T-cell (primary cell): Measurements from ENCODE around the gene PDHA1. TPM values are rescaled to one million over a fixed set of nuclear protein-coding genes. Genes with fewer than 3 reads are reported as not detected.
A peak's percentile ranks its signal among the peaks of the same experiment; 100 is the strongest.

Experiments
- ATAC-seq, 4 experiments: fragments of 200-7000 bp in 3 of 4; fragments of 150-1000 bp in 1 of 4; cut with Tn5 transposase; replicated peaks in 1 of 4; 1 replicate in 3 of 4; 2 replicates in 1 of 4; pipeline ENCODE4 v1.10.0; 2021; ENCODE audit warnings: moderate library complexity in 3 of 4, mild to moderate bottlenecking in 2 of 4, moderate number of reproducible peaks in 1 of 4
- CTCF ChIA-PET, 2 donors: fragments of 300-600 bp; sonication (Branson Sonifier 250); formaldehyde crosslinking; loops; one replicate each; lab custom pipeline; 2022; ENCODE audit warnings: antibody characterized with exemption in 2 of 2; lab: Charles Lee
- POLR2A ChIA-PET, 2 donors: fragments of 300-600 bp; sonication (Branson Sonifier 250); formaldehyde crosslinking; loops; one replicate each; lab custom pipeline; 2022; ENCODE audit warnings: antibody characterized with exemption in 2 of 2; lab: Charles Lee
- DNase-seq, 35 experiments: peaks; one replicate each; pipeline versions ENCODE4 v3.0.0 to v3.0.0-alpha.2; 2013 to 2023
- H3K27ac ChIP-seq: one replicate; pipeline ENCODE4 v1.5.1; 2013; ENCODE audit warnings: low read length
- H3K27me3 ChIP-seq, 2 experiments: replicated peaks in 1 of 2; 1 replicate in 1 of 2; 2 replicates in 1 of 2; pipeline versions ENCODE4 v1.6.1 to v1.7.0; 2013; ENCODE audit warnings: low read length in 1 of 2, mixed read lengths in 1 of 2; ENCODE audit not compliant: control insufficient read depth in 2 of 2, insufficient read depth in 2 of 2; ENCODE audit errors: extremely low read depth in 1 of 2
- H3K36me3 ChIP-seq, 2 donors: 1 replicate in 1 of 2; 2 replicates in 1 of 2; pipeline versions ENCODE4 v1.6.1 to v1.7.0; 2013; ENCODE audit warnings: low read length in 1 of 2; ENCODE audit not compliant: control insufficient read depth in 2 of 2, insufficient read depth in 1 of 2; ENCODE audit errors: extremely low read depth in 1 of 2
- H3K4me1 ChIP-seq, 2 experiments: 1 replicate in 1 of 2; 2 replicates in 1 of 2; pipeline versions ENCODE4 v1.6.1 to v1.7.0; 2013; ENCODE audit warnings: low read length in 2 of 2, mixed read lengths in 1 of 2; ENCODE audit not compliant: insufficient read depth in 2 of 2, control insufficient read depth in 1 of 2; ENCODE audit errors: extremely low read depth in 1 of 2
- H3K4me3 ChIP-seq, 2 donors: 1 replicate in 1 of 2; 2 replicates in 1 of 2; pipeline versions ENCODE4 v1.5.1 to v1.7.0; 2013; ENCODE audit warnings: mild to moderate bottlenecking in 2 of 2, low read length in 1 of 2, moderate library complexity in 1 of 2; ENCODE audit not compliant: control insufficient read depth in 1 of 2; ENCODE audit errors: extremely low read depth in 1 of 2
- H3K9me3 ChIP-seq: 2 replicates; pipeline ENCODE4 v1.7.0; 2013
- H3K27ac Mint-ChIP-seq, 2 donors: one replicate each; pipeline ENCODE4 v1.8.0; 2020 to 2021; ENCODE audit warnings: mild to moderate bottlenecking in 2 of 2, mixed read lengths in 2 of 2
- H3K27me3 Mint-ChIP-seq, 2 donors: one replicate each; pipeline ENCODE4 v1.8.0; 2021 to 2022; ENCODE audit warnings: mixed read lengths in 2 of 2
- H3K36me3 Mint-ChIP-seq: one replicate; pipeline ENCODE4 v1.8.0; 2021; ENCODE audit warnings: mixed read lengths
- H3K4me1 Mint-ChIP-seq, 3 donors: one replicate each; pipeline ENCODE4 v1.8.0; 2020 to 2022; ENCODE audit warnings: mixed read lengths in 3 of 3, mild to moderate bottlenecking in 1 of 3
- H3K4me3 Mint-ChIP-seq, 3 donors: one replicate each; pipeline ENCODE4 v1.8.0; 2020 to 2022; ENCODE audit warnings: mild to moderate bottlenecking in 3 of 3, mixed read lengths in 3 of 3, moderate library complexity in 3 of 3
- H3K9me3 Mint-ChIP-seq, 3 donors: one replicate each; pipeline ENCODE4 v1.8.0; 2020 to 2022; ENCODE audit warnings: mixed read lengths in 3 of 3
- WGBS: methylation state at CpG from one replicate; pipeline ENCODE4 v1.1.5; 2013; ENCODE audit warnings: missing lambda C conversion rate; ENCODE audit not compliant: insufficient coverage; 5-methylcytosine and 5-hydroxymethylcytosine counted together
- total RNA-seq, 35 experiments: library from RNA in 6 of 35; stranded (reverse) in 6 of 35; fragments of 120-200 nt in 1 of 35; gene quantifications; one replicate each; pipeline versions ENCODE4 v1.2.1 to v1.2.4 and lab custom pipeline; 2013 to 2026

The PDHA1 gene
- total RNA-seq, 5 donors from 2014 or later (not counting 1 experiment from before 2014, with no cell fraction given) = 84.0 to 120 (median 114) TPM

DNA sequence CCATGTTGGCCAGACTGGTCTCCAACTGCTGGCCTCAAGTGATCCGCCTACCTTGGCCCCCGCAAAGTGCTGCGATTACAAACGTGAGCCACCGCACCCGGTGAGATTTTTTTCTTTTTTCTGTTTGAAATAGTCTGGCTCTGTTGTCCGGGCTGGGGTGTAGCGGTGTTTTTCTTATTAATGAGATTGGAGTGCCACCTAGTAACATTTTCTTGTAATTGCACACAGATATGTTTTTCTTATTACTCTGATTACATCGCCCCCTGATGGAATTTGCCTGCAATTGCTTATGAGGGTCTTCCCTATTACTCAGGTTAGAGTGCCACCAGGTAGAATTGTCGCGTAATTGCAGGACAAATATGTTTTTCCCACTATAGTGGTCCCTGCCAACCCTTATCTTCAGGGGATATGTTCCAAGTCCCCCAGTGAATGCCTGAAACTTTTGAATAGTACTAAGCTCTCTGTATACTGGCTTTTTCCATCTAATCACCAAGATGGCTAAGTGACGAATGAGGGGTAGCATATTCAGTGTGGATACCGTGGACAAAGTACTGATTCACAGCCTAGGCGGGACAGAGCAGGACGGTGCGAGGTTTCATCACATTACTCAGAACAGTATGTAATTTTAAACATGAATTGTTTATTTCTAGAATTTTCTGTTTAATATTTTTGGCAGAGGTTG is 8.6 kb upstream of the PDHA1 start:
- Histone ChIP-seq H3K4me1 (no peaks in the 10 kb centered on the region), H3K27ac (no peak overlapping the region), H3K9me3 (no peaks in the 10 kb centered on the region), H3K4me3 (no peak overlapping the region), H3K36me3 (no peaks in the 10 kb centered on the region), H3K27me3 (no peaks in the 10 kb centered on the region)
- ATAC-seq (peak in 1 of 4 experiments; percentile 28), DNase-seq (peak in 2 of 35 experiments; percentile 9 to 32)
- Mint-ChIP-seq H3K36me3 (no peaks in the 10 kb centered on the region), H3K9me3 (peaks cover 2 to 4% (median 4%) of the 10 kb centered on the region in 3 donors), H3K4me1 (no peaks in the 10 kb centered on the region), H3K27ac (no peak overlapping the region), H3K27me3 (peaks cover 0 to 9% of the 10 kb centered on the region in 2 donors), H3K4me3 (no peak overlapping the region)
- CTCF ChIA-PET = interaction anchor here in 1 of 2 donors (1.1 to 1.3 kb wide), 4 partner anchors 910 to 980 kb away, joined by 3 to 9 read pairs (median 4); partner anchors contain the start of gene CDKL5
- no CpG with 5 or more reads among the region's 16 CpGs for WGBS
- POLR2A ChIA-PET = no interaction called here

DNA sequence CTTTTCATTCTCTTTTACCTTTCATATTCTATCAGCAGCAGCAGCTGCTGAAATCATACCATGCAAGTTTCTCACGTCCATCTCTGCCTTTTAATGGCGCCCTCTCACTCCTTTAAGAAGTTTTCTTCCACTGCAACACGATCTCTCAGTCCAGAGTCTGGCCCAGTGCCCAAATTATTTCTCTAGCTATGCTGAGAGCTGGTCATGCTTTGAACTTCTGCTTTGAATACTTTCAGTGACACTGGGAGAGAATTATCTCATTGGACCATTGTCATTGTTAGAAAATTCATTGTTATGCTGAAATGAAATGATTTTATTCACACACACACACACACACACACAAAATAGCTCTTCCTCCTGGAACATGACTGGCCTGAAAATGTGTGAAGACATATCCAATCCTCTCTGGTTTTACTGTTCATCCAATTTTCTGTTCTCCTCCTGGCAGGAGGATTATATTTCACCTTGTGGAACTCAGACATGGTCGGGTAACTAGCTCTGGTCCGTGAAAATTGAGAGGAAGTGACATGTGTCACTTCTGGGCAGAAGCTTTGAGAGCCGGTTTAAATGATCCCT is 1.3 kb upstream of the PDHA1 start:
- Histone ChIP-seq H3K9me3 (no peaks in the 10 kb centered on the region), H3K27me3 (no peaks in the 10 kb centered on the region), H3K27ac (no peak overlapping the region), H3K4me3 (no peak overlapping the region), H3K4me1 (peaks cover 7 to 25% of the 10 kb centered on the region in 2 experiments), H3K36me3 (no peaks in the 10 kb centered on the region)
- Mint-ChIP-seq H3K9me3 (no peaks in the 10 kb centered on the region), H3K4me1 (peaks cover 16 to 18% (median 18%) of the 10 kb centered on the region in 3 donors), H3K27ac (no peak overlapping the region), H3K4me3 (no peak overlapping the region), H3K36me3 (no peaks in the 10 kb centered on the region), H3K27me3 (peaks cover 0 to 21% of the 10 kb centered on the region in 2 donors)
- ChIA-PET POLR2A (no interaction called here), CTCF (no interaction called here)
- DNase-seq = no peak
- no CpG with 5 or more reads among the region's 6 CpGs for WGBS
- ATAC-seq = no peak

DNA sequence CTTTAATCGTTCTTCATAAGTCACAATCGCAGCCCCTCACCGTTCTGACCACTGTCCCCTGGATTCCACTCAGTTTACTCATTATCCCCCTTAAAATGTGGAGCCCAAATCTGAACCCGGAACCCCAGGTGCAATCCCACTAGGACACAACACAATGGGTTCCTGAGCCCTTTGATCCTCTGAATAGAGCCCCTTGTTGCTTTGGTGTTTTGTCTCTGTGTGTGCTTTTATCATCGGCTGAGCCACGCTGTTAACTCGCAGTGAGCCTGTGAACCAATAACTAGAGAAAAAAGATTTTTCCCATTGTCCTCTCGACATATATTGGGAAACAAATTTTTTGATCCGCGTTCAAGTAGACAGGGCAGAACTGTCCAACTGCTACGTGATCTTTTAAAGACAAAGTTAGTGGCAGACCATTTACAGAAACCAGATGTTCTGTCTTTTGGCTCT is 617 bp upstream of the PDHA1 start:
- Mint-ChIP-seq H3K4me1 (peaks cover 16 to 25% (median 24%) of the 10 kb centered on the region in 3 donors), H3K36me3 (no peaks in the 10 kb centered on the region), H3K4me3 (peak overlapping the region; percentile 84 to 86 (median 86)), H3K27ac (peak overlapping the region; percentile 73 to 91), H3K27me3 (peaks cover 0 to 21% of the 10 kb centered on the region in 2 donors), H3K9me3 (no peaks in the 10 kb centered on the region)
- Histone ChIP-seq H3K4me1 (peaks cover 7 to 25% of the 10 kb centered on the region in 2 experiments), H3K27ac (peak overlapping the region; percentile 60), H3K27me3 (no peaks in the 10 kb centered on the region), H3K4me3 (peak overlapping the region in 1 of 2 donors; percentile 75), H3K9me3 (no peaks in the 10 kb centered on the region), H3K36me3 (peaks cover 0 to 3% of the 10 kb centered on the region in 2 donors)
- no peak for ATAC-seq
- ChIA-PET CTCF (interaction anchor here in 1 of 2 donors (0.8 kb wide), 1 partner anchor 9 kb away, joined by 3 read pairs; no protein-coding TSS in a partner anchor), POLR2A (no interaction called here)
- DNase-seq = no peak
- no CpG with 5 or more reads among the region's 11 CpGs for WGBS

DNA sequence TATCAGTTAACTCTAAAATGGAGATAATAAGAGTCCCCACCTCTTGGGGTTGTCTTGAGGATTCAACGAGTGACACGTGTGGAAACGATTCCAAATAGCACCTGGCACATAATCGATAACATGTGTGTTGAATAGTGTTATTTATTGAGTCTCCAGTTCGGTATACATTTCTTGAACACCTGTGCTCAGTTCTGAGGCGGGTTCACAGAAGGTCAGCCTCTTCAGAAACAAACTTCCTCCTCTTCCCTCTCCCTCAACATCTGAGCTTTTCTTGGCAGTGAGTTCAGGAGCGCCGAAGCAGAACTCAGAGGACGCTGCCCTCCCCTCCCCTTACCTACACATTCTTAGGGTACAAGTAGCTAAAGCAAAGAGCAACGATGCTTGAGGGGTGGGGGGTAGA is 934 bp downstream of the PDHA1 start:
- Mint-ChIP-seq H3K4me3 (peak overlapping the region; percentile 84 to 86 (median 86)), H3K4me1 (peaks cover 16 to 26% (median 26%) of the 10 kb centered on the region in 3 donors), H3K27ac (peak overlapping the region in 1 of 2 donors; percentile 48), H3K9me3 (no peaks in the 10 kb centered on the region), H3K27me3 (peaks cover 0 to 17% of the 10 kb centered on the region in 2 donors), H3K36me3 (peaks cover 2% of the 10 kb centered on the region)
- Histone ChIP-seq H3K4me3 (peak overlapping the region; percentile 57 to 75), H3K27me3 (no peaks in the 10 kb centered on the region), H3K9me3 (no peaks in the 10 kb centered on the region), H3K27ac (no peak overlapping the region), H3K36me3 (peaks cover 0 to 11% of the 10 kb centered on the region in 2 donors), H3K4me1 (peaks cover 7 to 25% of the 10 kb centered on the region in 2 experiments)
- ChIA-PET POLR2A (no interaction called here), CTCF (interaction anchor here in 1 of 2 donors (1.5 kb wide), 1 partner anchor 11 kb away, joined by 3 read pairs; no protein-coding TSS in a partner anchor)
- ATAC-seq (no peak), DNase-seq (no peak)
- no CpG with 5 or more reads among the region's 10 CpGs for WGBS

DNA sequence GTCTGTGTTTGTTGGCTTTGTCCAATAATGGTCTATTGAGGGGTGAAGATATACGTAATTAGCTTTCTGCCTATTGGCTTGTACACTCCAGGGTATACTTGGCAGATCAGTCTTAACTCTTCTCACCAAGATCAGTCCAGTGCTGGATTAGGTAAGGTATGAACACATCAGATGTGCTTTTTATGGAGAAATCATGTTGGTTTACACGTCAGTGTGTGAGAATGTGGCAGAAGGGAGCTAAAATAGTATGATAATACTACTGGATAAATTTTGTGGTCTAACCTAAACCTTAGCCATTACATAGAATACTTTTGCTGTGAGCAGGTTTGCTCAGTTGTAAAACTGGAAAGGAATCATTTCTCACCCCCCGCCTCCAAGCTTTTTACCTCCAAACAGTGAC is 4.2 kb downstream of the PDHA1 start:
- Mint-ChIP-seq H3K9me3 (no peaks in the 10 kb centered on the region), H3K36me3 (peaks cover 15% of the 10 kb centered on the region), H3K27me3 (peaks cover 0 to 4% of the 10 kb centered on the region in 2 donors), H3K4me1 (peaks cover 14 to 40% (median 33%) of the 10 kb centered on the region in 3 donors), H3K27ac (no peak overlapping the region), H3K4me3 (no peak overlapping the region)
- WGBS = no CpG with 5 or more reads among the region's 3 CpGs
- Histone ChIP-seq H3K27me3 (no peaks in the 10 kb centered on the region), H3K4me1 (peaks cover 7 to 40% of the 10 kb centered on the region in 2 experiments), H3K4me3 (no peak overlapping the region), H3K27ac (no peak overlapping the region), H3K36me3 (peaks cover 2 to 37% of the 10 kb centered on the region in 2 donors), H3K9me3 (no peaks in the 10 kb centered on the region)
- no peak for ATAC-seq
- ChIA-PET POLR2A (no interaction called here), CTCF (interaction anchor here in 1 of 2 donors (1.2 kb wide), 1 partner anchor 24 kb away, joined by 4 read pairs; no protein-coding TSS in a partner anchor)
- no peak for DNase-seq

DNA sequence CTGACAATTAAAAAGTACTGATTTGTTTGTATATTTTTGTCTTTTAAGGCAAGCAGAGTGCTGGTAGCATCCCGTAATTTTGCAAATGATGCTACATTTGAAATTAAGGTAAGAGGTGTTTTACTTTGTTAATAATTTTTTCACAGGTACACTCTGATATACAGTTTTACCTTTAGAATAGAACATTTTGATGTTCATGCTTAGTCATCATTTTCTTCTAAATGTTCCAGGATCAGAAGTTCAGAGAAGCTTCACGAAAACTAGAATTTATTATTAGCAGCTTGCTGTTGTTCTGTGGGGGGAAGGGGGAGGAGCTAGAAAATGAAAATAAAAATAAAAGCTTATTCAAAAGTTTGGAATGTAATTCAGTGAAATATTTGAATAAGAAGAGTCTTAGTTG is 5.5 kb downstream of the PDHA1 start:
- Histone ChIP-seq H3K27ac (no peak overlapping the region), H3K36me3 (peaks cover 2 to 48% of the 10 kb centered on the region in 2 donors), H3K4me3 (no peak overlapping the region), H3K9me3 (no peaks in the 10 kb centered on the region), H3K4me1 (peaks cover 7 to 32% of the 10 kb centered on the region in 2 experiments), H3K27me3 (no peaks in the 10 kb centered on the region)
- Mint-ChIP-seq H3K4me1 (peaks cover 9 to 36% (median 30%) of the 10 kb centered on the region in 3 donors), H3K4me3 (no peak overlapping the region), H3K36me3 (peaks cover 22% of the 10 kb centered on the region), H3K9me3 (no peaks in the 10 kb centered on the region), H3K27me3 (peaks cover 0 to 4% of the 10 kb centered on the region in 2 donors), H3K27ac (no peak overlapping the region)
- ATAC-seq (no peak), DNase-seq (no peak)
- ChIA-PET POLR2A (no interaction called here), CTCF (no interaction called here)
- WGBS = no CpG with 5 or more reads among the region's 2 CpGs
